HepG2 (cell line): ENCODE measurements around the gene PRMT2. TPM values are rescaled to one million over a fixed set of nuclear protein-coding genes. Genes with fewer than 3 reads are reported as not detected.

Experiments
- AHDC1 ChIP-seq: sonication (generic); formaldehyde crosslinking; IDR thresholded peaks from 2 replicates; pipeline ENCODE4 v1.5.1; 2020; ENCODE audit warnings: mild to moderate bottlenecking, missing genetic modification reagents, borderline replicate concordance
- BCL6 ChIP-seq: IDR thresholded peaks from 2 replicates; pipeline ENCODE4 v1.6.1; 2016; ENCODE audit warnings: missing genetic modification reagents, missing compliant biosample characterization
- CBX1 ChIP-seq: IDR thresholded peaks from one replicate; pipeline ENCODE4 v1.6.1; 2016; ENCODE audit warnings: antibody characterized with exemption, low read depth
- CCAR2 ChIP-seq: fragments of 200-400 bp; formaldehyde crosslinking; optimal IDR thresholded peaks from 2 replicates; pipeline ENCODE3; 2018; ENCODE audit warnings: low read depth, mild to moderate bottlenecking, low read length, moderate library complexity
- DNMT1 ChIP-seq: sonication (generic); formaldehyde crosslinking; IDR thresholded peaks from 2 replicates; pipeline ENCODE4 v1.5.1; 2020; ENCODE audit warnings: mild to moderate bottlenecking, missing genetic modification reagents
- HOXA9 ChIP-seq: sonication (generic); formaldehyde crosslinking; IDR thresholded peaks from 2 replicates; pipeline ENCODE4 v1.8.1; 2022; ENCODE audit warnings: missing genetic modification reagents, mild to moderate bottlenecking, moderate library complexity, borderline replicate concordance
- KLF13 ChIP-seq: sonication (generic); formaldehyde crosslinking; IDR thresholded peaks from 2 replicates; pipeline ENCODE4 v1.4.0; 2020; ENCODE audit warnings: mild to moderate bottlenecking, missing genetic modification reagents
- LCORL ChIP-seq, 2 experiments: fragments of 450-650 bp in 1 of 2; sonication (generic) in 1 of 2; formaldehyde crosslinking in 1 of 2; IDR thresholded peaks; 2 replicates each; pipeline versions ENCODE4 v1.5.0 to v1.6.1; 2017 to 2020; ENCODE audit warnings: antibody characterized with exemption in 1 of 2, missing genetic modification reagents in 1 of 2
- NFKBIZ ChIP-seq: IDR thresholded peaks from 2 replicates; pipeline ENCODE4 v1.6.1; 2018; ENCODE audit warnings: missing genetic modification reagents, missing compliant biosample characterization
- TGIF2 ChIP-seq: IDR thresholded peaks from 2 replicates; pipeline ENCODE4 v1.6.1; 2016; ENCODE audit warnings: control low read depth, missing compliant biosample characterization
- TOPORS ChIP-seq: sonication (generic); formaldehyde crosslinking; IDR thresholded peaks from 2 replicates; pipeline ENCODE4 v1.8.0; 2023; ENCODE audit warnings: mild to moderate bottlenecking, missing genetic modification reagents
- ZBED4 ChIP-seq: sonication (generic); formaldehyde crosslinking; IDR thresholded peaks from 2 replicates; pipeline ENCODE4 v1.4.0; 2020; ENCODE audit warnings: missing genetic modification reagents, borderline replicate concordance
- ZFX ChIP-seq: sonication (generic); formaldehyde crosslinking; IDR thresholded peaks from 2 replicates; pipeline ENCODE4 v1.4.0; 2020; ENCODE audit warnings: mild to moderate bottlenecking, low read depth, missing genetic modification reagents, moderate library complexity
- ZNF232 ChIP-seq: sonication (generic); formaldehyde crosslinking; IDR thresholded peaks from 2 replicates; pipeline ENCODE4 v1.4.0; 2020; ENCODE audit warnings: missing genetic modification reagents, borderline replicate concordance
- ZNF367 ChIP-seq: sonication (generic); formaldehyde crosslinking; IDR thresholded peaks from 2 replicates; pipeline ENCODE4 v1.4.0; 2020; ENCODE audit warnings: missing genetic modification reagents, borderline replicate concordance
- ZNF44 ChIP-seq: sonication (generic); formaldehyde crosslinking; IDR thresholded peaks from 2 replicates; pipeline ENCODE4 v1.5.1; 2020; ENCODE audit warnings: mild to moderate bottlenecking, missing genetic modification reagents
- polyA plus RNA-seq, 8 experiments: library from polyadenylated mRNA; depleted of rRNA in 3 of 8; stranded (reverse) in 7 of 8; unstranded in 1 of 8; fragments of >200 nt; fragmentation: Illumina TruSeq in 4 of 8; extraction: Trizol in 4 of 8; gene quantifications; 2 replicates each; pipeline versions ENCODE4 v1.2.1 to v1.2.3, GENCODE V29; 2011 to 2016; ENCODE audit warnings: low read depth in 4 of 8, missing spikeins in 1 of 8, mixed read lengths in 1 of 8; ENCODE audit not compliant: insufficient read depth in 1 of 8
- total RNA-seq, 5 experiments: library from RNA; depleted of rRNA; stranded (reverse); fragments of >200 nt; fragmentation: Illumina TruSeq; extraction: Trizol; gene quantifications; 2 replicates each; pipeline ENCODE4 v1.2.3, GENCODE V29; 2016; ENCODE audit warnings: low read depth in 1 of 5
- TF ChIP-seq, protein P1 (sequence below): sonication (generic); formaldehyde crosslinking; IDR thresholded peaks from 2 replicates; pipeline ENCODE4 v1.5.0; 2020; ENCODE audit warnings: missing genetic modification reagents
- TF ChIP-seq, protein P2 (sequence below): sonication (generic); formaldehyde crosslinking; conservative IDR thresholded peaks from 2 replicates; pipeline ENCODE4 v1.4.0; 2020; ENCODE audit warnings: missing genetic modification reagents

Gene PRMT2
- total and polyA plus RNA-seq, 2 of the 13 experiments (the other 11 are each of a cell fraction or from before 2014, with no cell fraction given): 54.4 to 78.8 TPM

GRCh38 chr21:46667741-46668380 is 32.4 kb downstream of the PRMT2 start (continued):
- TF ChIP-seq AHDC1 (CRISPR knock-in tag) (no peak), BCL6 (CRISPR knock-in tag) (peak; percentile 44), NFKBIZ (CRISPR knock-in tag) (no peak), ZBED4 (no peak), TOPORS (CRISPR knock-in tag) (no peak), ZNF44 (CRISPR knock-in tag) (no peak), DNMT1 (CRISPR knock-in tag) (no peak), LCORL (IDR thresholded peaks at IDR 0.05) (no peak), LCORL (CRISPR knock-in tag; IDR thresholded peaks at IDR 0.05) (no peak), CCAR2 (no peak), CBX1 (no peak), TGIF2 (CRISPR knock-in tag) (no peak), ZNF232 (CRISPR knock-in tag) (peak; percentile 51; the same call in 1 of the 2 replicates), HOXA9 (CRISPR knock-in tag) (no peak), ZFX (CRISPR knock-in tag) (peak; percentile 68), ZNF367 (CRISPR knock-in tag) (no peak), KLF13 (CRISPR knock-in tag) (no peak)
- TF ChIP-seq, protein P1, sequence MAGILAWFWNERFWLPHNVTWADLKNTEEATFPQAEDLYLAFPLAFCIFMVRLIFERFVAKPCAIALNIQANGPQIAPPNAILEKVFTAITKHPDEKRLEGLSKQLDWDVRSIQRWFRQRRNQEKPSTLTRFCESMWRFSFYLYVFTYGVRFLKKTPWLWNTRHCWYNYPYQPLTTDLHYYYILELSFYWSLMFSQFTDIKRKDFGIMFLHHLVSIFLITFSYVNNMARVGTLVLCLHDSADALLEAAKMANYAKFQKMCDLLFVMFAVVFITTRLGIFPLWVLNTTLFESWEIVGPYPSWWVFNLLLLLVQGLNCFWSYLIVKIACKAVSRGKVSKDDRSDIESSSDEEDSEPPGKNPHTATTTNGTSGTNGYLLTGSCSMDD: no peak
- TF ChIP-seq, protein P2, sequence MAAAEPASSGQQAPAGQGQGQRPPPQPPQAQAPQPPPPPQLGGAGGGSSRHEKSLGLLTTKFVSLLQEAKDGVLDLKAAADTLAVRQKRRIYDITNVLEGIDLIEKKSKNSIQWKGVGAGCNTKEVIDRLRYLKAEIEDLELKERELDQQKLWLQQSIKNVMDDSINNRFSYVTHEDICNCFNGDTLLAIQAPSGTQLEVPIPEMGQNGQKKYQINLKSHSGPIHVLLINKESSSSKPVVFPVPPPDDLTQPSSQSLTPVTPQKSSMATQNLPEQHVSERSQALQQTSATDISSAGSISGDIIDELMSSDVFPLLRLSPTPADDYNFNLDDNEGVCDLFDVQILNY (CRISPR knock-in tag): 0 out of 2 replicates have a peak, but pooled peaks have one; percentile 23
